Sigmoid colon (tissue), 4 donors: ENCODE measurements around the gene ZNF391.

Experiments used
- POLR2AphosphoS5 ChIP-seq, 4 donors: sonication (generic); formaldehyde crosslinking; IDR thresholded peaks; one replicate each; pipeline ENCODE4 v1.6.1; 2017; ENCODE audit warnings: antibody characterized with exemption in 4 of 4
- TF ChIP-seq, protein P1 (sequence below), 4 experiments: fragments of 450-650 bp in 3 of 4; fragments of 200-600 bp in 1 of 4; IDR thresholded peaks; one replicate each; pipeline ENCODE4 v1.5.1; 2016 to 2019; ENCODE audit warnings: antibody characterized with exemption in 4 of 4, mild to moderate bottlenecking in 3 of 4, moderate library complexity in 2 of 4

GRCh38 chr6:27448456-27448855 lies 59.9 kb downstream of the ZNF391 start:
- TF ChIP-seq, protein P1, sequence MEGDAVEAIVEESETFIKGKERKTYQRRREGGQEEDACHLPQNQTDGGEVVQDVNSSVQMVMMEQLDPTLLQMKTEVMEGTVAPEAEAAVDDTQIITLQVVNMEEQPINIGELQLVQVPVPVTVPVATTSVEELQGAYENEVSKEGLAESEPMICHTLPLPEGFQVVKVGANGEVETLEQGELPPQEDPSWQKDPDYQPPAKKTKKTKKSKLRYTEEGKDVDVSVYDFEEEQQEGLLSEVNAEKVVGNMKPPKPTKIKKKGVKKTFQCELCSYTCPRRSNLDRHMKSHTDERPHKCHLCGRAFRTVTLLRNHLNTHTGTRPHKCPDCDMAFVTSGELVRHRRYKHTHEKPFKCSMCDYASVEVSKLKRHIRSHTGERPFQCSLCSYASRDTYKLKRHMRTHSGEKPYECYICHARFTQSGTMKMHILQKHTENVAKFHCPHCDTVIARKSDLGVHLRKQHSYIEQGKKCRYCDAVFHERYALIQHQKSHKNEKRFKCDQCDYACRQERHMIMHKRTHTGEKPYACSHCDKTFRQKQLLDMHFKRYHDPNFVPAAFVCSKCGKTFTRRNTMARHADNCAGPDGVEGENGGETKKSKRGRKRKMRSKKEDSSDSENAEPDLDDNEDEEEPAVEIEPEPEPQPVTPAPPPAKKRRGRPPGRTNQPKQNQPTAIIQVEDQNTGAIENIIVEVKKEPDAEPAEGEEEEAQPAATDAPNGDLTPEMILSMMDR (IDR thresholded peaks at IDR 0.05): no peak
- no peak for TF ChIP-seq POLR2AphosphoS5 (IDR thresholded peaks at IDR 0.05)
